ENCODE data around the gene AFP.

The AFP gene

GRCh38 chr4:73413294-73413755, 22.7 kb upstream of the AFP start:
- no peak for DNase-seq (ENCODE audit: low read depth in 3 of 3, low spot score in 1 of 3)

GRCh38 chr4:73414936-73415271, 21.1 kb upstream of the AFP start:
- no peak for DNase-seq (ENCODE audit: low read depth in 3 of 3, low spot score in 1 of 3)

GRCh38 chr4:73415807-73416238, 20.2 kb upstream of the AFP start:
- DNase-seq (ENCODE audit: low read depth in 3 of 3, low spot score in 1 of 3) = no peak

- DNase-seq (ENCODE audit: low read depth in 3 of 3, low spot score in 1 of 3) = no peak
Measured at GRCh38 chr4:73416423-73417087, 19.5 kb upstream of the AFP start.

- DNase-seq (ENCODE audit: low read depth in 3 of 3, low spot score in 1 of 3) = no peak
Measured at GRCh38 chr4:73417342-73417741, 18.7 kb upstream of the AFP start.

- no peak for DNase-seq (ENCODE audit: low read depth in 3 of 3, low spot score in 1 of 3)
Measured at GRCh38 chr4:73417973-73418372, 18.0 kb upstream of the AFP start.

GRCh38 chr4:73418677-73419076, 17.3 kb upstream of the AFP start:
- no peak for DNase-seq (ENCODE audit: low read depth in 3 of 3, low spot score in 1 of 3)

GRCh38 chr4:73419106-73420038, 16.6 kb upstream of the AFP start:
- no peak for DNase-seq (ENCODE audit: low read depth in 3 of 3, low spot score in 1 of 3)

- no peak for DNase-seq (ENCODE audit: low read depth in 3 of 3, low spot score in 1 of 3)
Measured at GRCh38 chr4:73420615-73421014, 15.4 kb upstream of the AFP start.

GRCh38 chr4:73421708-73422457, 14.1 kb upstream of the AFP start:
- DNase-seq (ENCODE audit: low read depth in 3 of 3, low spot score in 1 of 3) = no peak

GRCh38 chr4:73422458-73422752, 13.6 kb upstream of the AFP start:
- no peak for DNase-seq (ENCODE audit: low read depth in 3 of 3, low spot score in 1 of 3)

GRCh38 chr4:73423184-73423583, 12.8 kb upstream of the AFP start:
- DNase-seq (ENCODE audit: low read depth in 3 of 3, low spot score in 1 of 3) = no peak

GRCh38 chr4:73426666-73427065, 9.4 kb upstream of the AFP start:
- no peak for DNase-seq (ENCODE audit: low read depth in 3 of 3, low spot score in 1 of 3)

GRCh38 chr4:73429118-73429517, 6.9 kb upstream of the AFP start:
- DNase-seq (ENCODE audit: low read depth in 3 of 3, low spot score in 1 of 3) = no peak

- DNase-seq (ENCODE audit: low read depth in 3 of 3, low spot score in 1 of 3) = no peak
Measured at GRCh38 chr4:73429826-73430587, 6.0 kb upstream of the AFP start.

- no peak for DNase-seq (ENCODE audit: low read depth in 3 of 3, low spot score in 1 of 3)
Measured at GRCh38 chr4:73431813-73432168, 4.2 kb upstream of the AFP start.

- DNase-seq (ENCODE audit: low read depth in 3 of 3, low spot score in 1 of 3) = no peak
Measured at GRCh38 chr4:73432169-73433000, 3.6 kb upstream of the AFP start.

- no peak for DNase-seq (ENCODE audit: low read depth in 3 of 3, low spot score in 1 of 3)
Measured at GRCh38 chr4:73433140-73433539, 2.9 kb upstream of the AFP start.

- DNase-seq (ENCODE audit: low read depth in 3 of 3, low spot score in 1 of 3) = no peak
Measured at GRCh38 chr4:73434311-73434710, 1.7 kb upstream of the AFP start.

All from stimulated activated CD4-positive, alpha-beta T cell treated with anti-CD3 and anti-CD28 coated beads, TNF-alpha, amount 100 ng/mL, for 1 hour (primary cell).